ENCODE measurements around the gene TANC2. TPM values are rescaled to one million over a fixed set of nuclear protein-coding genes. Genes with fewer than 3 reads are reported as not detected.

The TANC2 gene
- total and polyA plus RNA-seq, 2 of the 8 experiments (the other 6 are each of a cell fraction or from before 2014, with no cell fraction given): 5.7 to 21.9 TPM

DNA sequence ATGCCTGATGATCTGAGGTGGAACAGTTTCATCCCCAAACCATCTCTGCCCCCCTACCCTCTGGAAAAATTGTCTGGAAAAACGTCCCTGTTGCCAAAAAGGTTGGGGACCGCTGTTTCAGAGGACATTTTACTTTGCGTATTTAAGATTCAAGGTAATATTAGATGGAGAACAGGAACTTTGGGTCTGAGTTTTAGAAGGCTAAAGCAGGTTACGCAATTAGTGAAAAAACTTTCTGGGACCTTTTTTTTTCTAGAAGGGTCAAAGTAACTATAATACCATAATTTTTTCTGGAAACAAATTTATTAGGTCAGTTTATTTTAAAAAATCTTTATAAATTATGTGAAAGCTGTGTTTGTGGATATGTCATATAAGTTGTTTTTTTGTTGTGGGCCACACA, 5.8 kb downstream of the TANC2 start:
- DNase-seq (ENCODE audit: low read depth in 1 of 2, low spot score in 2 of 2) (no peak), FAIRE-seq (no peak)
- Histone ChIP-seq H3K4ac (replicated peaks; ENCODE audit: insufficient read length, low read depth, low read length) (no peak overlapping the region), H4K91ac (replicated peaks; ENCODE audit: insufficient read length, low read length) (no peak overlapping the region), H2BK20ac (ENCODE audit: low read length) (no peak overlapping the region), H2BK15ac (ENCODE audit: low read length) (no peak overlapping the region), H3K56ac (replicated peaks; ENCODE audit: insufficient read length, low read depth, low read length) (no peak overlapping the region), H2BK120ac (replicated peaks; ENCODE audit: low read depth, low read length) (no peak overlapping the region), H4K8ac (ENCODE audit: extremely low read depth, insufficient read depth, low read length) (no peak overlapping the region), H2AK5ac (ENCODE audit: low read depth, low read length) (no peak overlapping the region), H2AFZ (ENCODE audit: low read length) (no peak overlapping the region), H3K9me3 (ENCODE audit: insufficient read depth in 2 of 2, low read depth in 1 of 2, low read length in 1 of 2) (peaks cover 4% of the 10 kb centered on the region in 2 experiments; a peak in 1 of 4 replicates), H3K14ac (ENCODE audit: insufficient read length) (no peak overlapping the region), H2BK5ac (ENCODE audit: low read depth, low read length) (no peak overlapping the region), H3K27me3 (replicated peaks in 1 of 4; ENCODE audit: control insufficient read depth in 3 of 4, extremely low read depth in 1 of 4, insufficient read depth in 3 of 4, low read length in 3 of 4) (peaks cover 0 to 8% (median 1%) of the 10 kb centered on the region in 4 experiments; a peak in 4 of 7 replicates), H3K23ac (ENCODE audit: insufficient read length) (no peak overlapping the region), H2BK12ac (ENCODE audit: low read depth, low read length) (no peak overlapping the region), H3K4me1 (replicated peaks in 1 of 4; ENCODE audit: control insufficient read depth in 3 of 4, insufficient read depth in 4 of 4, low read length in 3 of 4) (peaks cover 0 to 9% (median 4%) of the 10 kb centered on the region in 4 experiments; a peak in 4 of 7 replicates), H3K4me3 (ENCODE audit: extremely low read depth in 1 of 4, insufficient read depth in 2 of 4, low read depth in 3 of 4, low read length in 4 of 4) (no peak overlapping the region), H3K79me2 (ENCODE audit: control insufficient read depth in 1 of 2, insufficient read depth in 2 of 2, low read length in 2 of 2) (peaks cover 0 to 72% of the 10 kb centered on the region in 2 experiments; a peak in 2 of 4 replicates), H3K4me2 (ENCODE audit: insufficient read depth in 1 of 2, low read depth in 2 of 2, low read length in 2 of 2) (no peak overlapping the region), H3K23me2 (ENCODE audit: low read depth, low read length) (peaks cover 2% of the 10 kb centered on the region), H3K36me3 (ENCODE audit: control insufficient read depth in 2 of 4, insufficient read depth in 4 of 4, low read length in 3 of 4) (no peaks in the 10 kb centered on the region; a peak in 1 of 8 replicates), H3K9ac (replicated peaks in 1 of 4; ENCODE audit: extremely low read depth in 1 of 4, low read depth in 3 of 4, low read length in 3 of 4) (no peak overlapping the region), H3K27ac (ENCODE audit: low read depth, low read length) (no peak overlapping the region), H3K18ac (ENCODE audit: extremely low read depth, low read length) (no peak overlapping the region), H4K20me1 (replicated peaks in 1 of 2; ENCODE audit: control insufficient read depth in 1 of 2, insufficient read depth in 2 of 2, low read length in 2 of 2) (peaks cover 0 to under 1% of the 10 kb centered on the region in 2 experiments), H4K5ac (ENCODE audit: insufficient read length, low read depth, low read length) (no peak overlapping the region), H3K79me1 (ENCODE audit: low read depth, low read length) (no peaks in the 10 kb centered on the region; the same call in 1 of the 2 replicates)
- 86% methylated on average over 4 of the region's 4 CpGs; no CpG with 5 or more reads in 1 of the 2 experiments for WGBS, 2 experiments (ENCODE audit: extremely low coverage in 1 of 2, insufficient coverage in 1 of 2, insufficient read length in 1 of 2, insufficient replicate concordance in 2 of 2, low coverage in 1 of 2, low lambda C conversion rate in 2 of 2, missing lambda C conversion rate in 1 of 2)
- TF ChIP-seq CEBPB (IDR thresholded peaks at IDR 0.05; ENCODE audit: low read depth, low read length) (peak; percentile 48; the same call in 1 of the 2 replicates), TEAD4 (IDR thresholded peaks at IDR 0.05; ENCODE audit: low read depth, low read length) (no peak), TBP (IDR thresholded peaks at IDR 0.05; ENCODE audit: low read depth, low read length) (no peak), KDM5A (IDR thresholded peaks at IDR 0.05; ENCODE audit: low read length) (no peak)
- ChIA-PET CTCF (ENCODE audit: partially characterized antibody) (interaction anchor here (0.9 to 1.1 kb wide), 2 partner anchors 8 to 278 kb away, joined by 4 read pairs; no protein-coding TSS in a partner anchor), POLR2A (ENCODE audit: partially characterized antibody) (no interaction called here)

All from H1 (cell line).